NCI-H774 (cell line): ENCODE measurements around the gene ISL2.

ENCODE experiments used
- DNase-seq: peaks from one replicate; lab custom pipeline; 2025; lab: John Stamatoyannopoulos, UW

Gene ISL2

DNA sequence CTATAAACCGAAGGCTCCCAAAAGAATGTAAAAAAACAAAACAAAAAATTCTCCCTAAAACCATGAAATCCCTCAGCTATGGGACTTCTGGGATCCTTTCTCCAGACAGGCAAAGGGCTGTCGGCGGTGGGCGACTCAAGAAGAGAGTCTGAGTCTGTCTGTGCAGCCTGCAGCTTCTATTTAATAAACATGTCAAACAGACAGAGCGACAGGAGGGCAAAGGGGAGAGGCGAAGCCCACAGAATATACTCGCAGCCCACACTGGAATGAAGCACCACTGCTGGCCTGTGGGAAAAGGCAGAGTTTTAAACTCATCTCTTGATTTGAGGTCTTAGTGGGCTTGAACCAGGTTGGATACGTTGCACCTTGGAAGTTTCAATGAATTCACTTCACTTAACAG is 40.2 kb downstream of the ISL2 start:
- no peak for DNase-seq

- no peak for DNase-seq
Observed at GRCh38 chr15:76377217-76377616, 40.6 kb downstream of the ISL2 start.

DNA sequence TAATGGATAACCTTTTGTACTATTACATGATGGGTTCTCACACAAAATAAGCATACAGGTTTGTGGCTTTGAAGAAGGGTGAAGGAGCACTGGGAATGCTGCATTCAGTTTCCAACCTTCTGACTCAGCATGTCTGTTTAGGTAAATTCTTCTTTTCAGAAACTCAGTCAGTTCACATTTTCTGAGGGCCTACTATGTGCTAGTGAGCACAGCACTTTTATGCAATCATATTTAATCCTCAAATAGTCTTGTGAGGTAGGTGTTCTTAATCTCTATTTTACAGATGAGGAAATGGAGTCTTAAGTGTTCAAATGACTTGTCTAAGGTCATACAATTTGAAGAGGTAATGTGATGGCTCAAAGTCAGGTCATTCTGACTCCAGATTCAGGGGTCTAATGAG is 41.2 kb downstream of the ISL2 start:
- no peak for DNase-seq

DNA sequence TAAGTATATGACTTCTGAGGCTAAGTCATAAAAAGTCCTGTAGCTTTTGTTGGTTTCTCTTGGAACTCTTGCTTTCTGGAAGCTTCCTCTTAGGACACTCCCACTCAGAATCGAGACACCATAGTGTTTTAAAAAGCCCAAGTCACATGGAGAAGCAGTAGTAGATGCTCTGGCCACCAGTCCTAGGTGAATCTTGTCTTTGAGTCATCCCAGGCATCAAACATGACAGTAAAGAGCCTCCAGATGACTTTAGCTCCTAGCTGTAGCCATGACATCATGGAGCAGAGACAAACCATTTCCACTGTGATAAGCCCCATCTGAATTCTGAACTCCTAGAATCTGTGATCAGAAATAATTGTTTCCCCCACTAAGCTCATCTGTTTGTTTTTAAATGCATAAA is 42.1 kb downstream of the ISL2 start:
- DNase-seq: no peak

- no peak for DNase-seq
Observed at GRCh38 chr15:76380249-76380648, 43.7 kb downstream of the ISL2 start.

DNA sequence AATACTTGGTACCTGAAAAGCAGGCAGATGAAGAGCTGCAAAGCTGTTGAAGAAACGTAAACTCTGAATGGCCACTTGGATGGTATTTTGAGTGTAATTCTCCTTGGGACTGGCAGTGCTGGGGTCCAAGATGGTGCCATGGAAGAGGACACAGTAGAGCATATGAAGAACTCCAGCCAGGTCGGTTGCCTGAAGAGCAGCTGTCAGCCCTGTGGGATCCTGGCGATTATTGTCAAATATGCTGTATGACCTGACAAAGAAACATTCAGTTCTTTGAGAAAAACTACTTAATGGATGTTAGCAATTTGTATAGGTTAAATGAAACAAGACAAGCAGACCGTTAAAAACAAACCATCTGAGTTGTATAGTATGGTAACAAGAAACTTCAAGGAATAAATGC is 44.8 kb downstream of the ISL2 start:
- no peak for DNase-seq

- no peak for DNase-seq
Observed at GRCh38 chr15:76382987-76383728, 46.6 kb downstream of the ISL2 start.

DNA sequence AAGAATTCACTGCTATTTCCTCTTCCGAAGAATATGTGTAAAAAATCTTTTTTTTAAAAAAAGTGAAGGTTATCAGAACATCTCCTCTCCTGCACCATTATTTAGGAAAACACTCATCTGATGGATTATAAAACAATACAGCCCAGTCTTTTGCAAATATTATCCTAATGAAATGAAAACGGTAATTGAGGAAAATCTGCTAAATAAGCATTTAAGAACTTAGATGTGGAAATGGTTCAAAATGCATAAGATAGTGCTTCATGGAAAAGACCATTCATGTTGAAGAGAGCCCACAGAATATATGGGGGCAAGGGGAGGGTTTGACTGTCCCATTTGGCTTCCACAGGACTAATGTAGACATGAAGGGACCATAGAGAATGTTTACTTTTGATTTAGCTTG is 47.8 kb downstream of the ISL2 start:
- DNase-seq: no peak

DNA sequence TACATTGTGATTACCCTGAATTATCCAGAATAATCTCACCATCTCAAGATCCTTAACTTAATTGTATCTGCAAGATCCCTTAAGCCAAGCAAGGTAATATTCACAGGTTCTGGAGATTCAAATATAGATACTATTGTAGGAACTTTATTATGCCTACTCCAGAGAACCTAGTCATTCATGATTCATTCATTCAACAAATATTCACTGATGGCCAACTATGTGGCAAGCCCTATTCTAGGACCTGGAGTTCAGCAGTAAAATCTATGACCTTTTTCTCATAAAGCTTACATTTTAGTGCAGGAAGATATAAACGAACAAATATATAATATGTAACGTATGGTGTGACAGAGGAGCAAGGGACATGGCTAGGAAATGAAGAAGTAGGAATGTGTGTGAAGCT is 49.6 kb downstream of the ISL2 start:
- DNase-seq: no peak

GRCh38 chr15:76386926-76387325 is 50.4 kb downstream of the ISL2 start:
- DNase-seq: no peak

DNA sequence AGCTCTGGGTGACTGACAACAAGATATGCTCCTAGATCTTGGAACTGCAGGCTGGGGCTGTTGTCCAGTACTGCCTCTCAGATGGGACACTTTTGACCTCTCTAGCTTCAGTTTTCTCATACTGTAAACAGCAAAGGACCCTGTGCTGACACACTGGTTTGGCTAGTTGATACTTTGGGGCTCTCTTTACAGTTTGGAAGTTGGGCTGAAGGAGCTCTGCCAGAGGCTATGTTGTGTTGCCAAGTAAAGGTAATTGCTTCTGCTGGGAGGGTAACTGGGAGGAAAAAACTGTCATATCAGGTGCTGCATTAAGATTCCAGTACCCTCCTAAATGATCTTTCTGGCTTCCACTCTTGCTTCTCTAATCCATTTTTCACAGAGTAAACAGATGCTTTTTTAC is 54.0 kb downstream of the ISL2 start:
- no peak for DNase-seq

- no peak for DNase-seq
Observed at GRCh38 chr15:76391309-76391708, 54.7 kb downstream of the ISL2 start.

DNA sequence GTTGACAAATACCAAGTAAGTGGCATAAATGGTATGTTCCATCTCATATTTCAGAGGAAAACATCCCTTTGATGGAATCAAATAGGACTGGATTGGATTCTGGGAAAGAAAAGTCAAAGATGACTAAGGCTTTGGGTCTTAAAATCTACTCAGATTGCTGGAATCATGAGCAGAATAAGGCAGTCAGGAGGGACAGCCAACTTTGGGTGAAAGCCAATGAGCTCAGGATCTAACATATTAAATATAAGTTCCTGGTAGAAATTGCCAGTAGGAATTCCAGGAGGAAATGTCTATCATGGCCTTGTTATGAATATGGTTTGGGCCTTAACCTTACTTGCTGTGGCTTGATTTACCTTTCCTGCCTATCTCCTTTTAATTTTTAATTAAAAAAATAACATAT is 55.3 kb downstream of the ISL2 start:
- DNase-seq: no peak
